Islet of Langerhans (tissue), 1 donor: Measurements from ENCODE around the gene GTF2IRD2.
"Not testable (repeated sequence)": the region's sequence is repeated elsewhere in the genome, so short reads cannot be mapped to it uniquely, and the experiment has no call there.

ENCODE experiments used
- FAIRE-seq: peaks from one replicate; lab custom pipeline; 2011; peaks lifted over from hg19 to GRCh38; lab: Jason Lieb, UNC

GTF2IRD2 gene

DNA sequence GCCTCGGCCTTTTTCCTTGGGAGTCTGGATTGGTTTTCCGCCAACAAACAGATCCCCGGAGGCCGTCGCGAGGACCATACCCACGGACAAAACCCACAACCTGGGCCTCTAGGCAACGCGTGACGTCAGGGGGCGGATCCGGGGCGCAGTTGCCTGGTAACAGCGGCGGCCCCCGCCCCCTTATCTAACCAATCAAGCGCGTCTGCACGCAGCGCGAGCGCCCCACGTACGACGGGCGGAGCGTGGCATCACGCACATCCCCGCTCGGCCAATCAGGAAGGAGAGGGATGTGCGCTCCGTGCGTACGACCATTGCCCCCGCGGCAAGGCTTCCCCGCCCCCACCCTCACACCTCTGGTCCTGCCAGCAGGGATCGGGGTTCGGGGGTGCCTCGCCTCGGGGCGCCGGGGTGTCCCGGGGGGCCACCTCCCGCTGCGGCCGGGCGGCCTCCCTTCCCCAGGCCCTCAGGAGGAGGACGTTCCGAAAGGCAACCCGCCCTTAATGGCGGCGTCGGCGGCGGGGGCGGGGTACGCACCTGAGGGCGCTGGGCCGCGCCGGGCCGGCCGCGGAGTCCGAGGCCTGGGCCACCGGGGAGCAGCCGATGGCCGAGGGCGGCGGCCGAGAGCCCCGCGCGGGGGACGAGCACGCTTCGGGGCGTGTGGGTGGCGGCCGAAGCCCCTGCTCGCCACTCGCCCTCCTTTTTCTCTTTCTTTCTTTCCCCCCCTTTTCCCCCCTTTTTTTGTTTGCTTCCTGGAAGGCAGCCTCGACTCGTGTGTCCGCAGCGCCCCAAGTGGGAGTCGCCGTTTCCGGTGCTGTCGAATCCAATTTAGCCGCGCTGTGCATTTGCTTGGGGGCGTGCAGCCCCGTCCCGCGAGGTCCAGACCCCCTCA, at the start of gene GTF2IRD2:
Gene GTF2IRD2 (minus strand): TSS at position 773 of the 889 bp plus-strand sequence. CDS start 15,227 bp downstream, outside the sequence.
- not testable (repeated sequence) for FAIRE-seq

DNA sequence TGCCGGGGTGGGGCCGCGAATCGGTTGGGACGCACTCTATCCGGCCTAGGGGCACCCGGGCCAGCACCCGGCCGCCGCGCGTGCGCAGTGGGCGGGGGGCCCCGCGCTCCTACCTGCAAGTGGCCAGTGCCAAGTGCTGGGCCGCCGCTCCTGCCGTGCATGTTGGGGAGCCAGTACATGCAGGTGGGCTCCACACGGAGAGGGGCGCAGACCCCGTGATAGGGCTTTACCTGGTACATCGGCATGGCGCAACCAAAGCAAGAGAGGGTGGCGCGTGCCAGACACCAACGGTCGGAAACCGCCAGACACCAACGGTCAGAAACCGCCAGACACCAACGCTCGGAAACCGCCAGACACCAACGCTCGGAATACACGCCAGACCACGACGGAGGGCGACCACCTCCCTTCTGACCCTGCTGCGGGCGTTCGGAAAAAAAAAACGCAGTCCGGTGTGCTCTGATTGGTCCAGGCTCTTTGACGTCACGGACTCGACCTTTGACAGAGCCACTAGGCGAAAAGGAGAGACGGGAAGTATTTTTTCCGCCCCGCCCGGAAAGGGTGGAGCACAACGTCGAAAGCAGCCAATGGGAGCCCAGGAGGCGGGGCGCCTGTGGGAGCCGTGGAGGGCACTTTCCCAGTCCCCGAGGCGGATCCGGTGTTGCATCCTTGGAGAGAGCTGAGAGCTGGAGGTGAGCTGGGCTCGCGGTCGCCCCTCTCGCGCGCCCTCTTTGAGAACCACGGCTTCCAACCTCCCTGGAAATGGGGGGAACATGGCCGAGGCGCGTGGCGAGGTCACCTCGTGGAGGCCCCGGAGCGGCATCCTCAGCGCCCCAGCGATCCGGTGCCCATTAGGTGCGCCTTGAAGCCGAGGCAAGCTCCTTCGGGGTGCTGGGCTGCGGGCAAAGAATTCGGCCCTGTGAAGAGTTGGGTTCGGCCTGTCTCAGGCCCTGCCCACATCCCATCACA, 39.0 kb upstream of the GTF2IRD2 start:
- FAIRE-seq: not testable (repeated sequence)

DNA sequence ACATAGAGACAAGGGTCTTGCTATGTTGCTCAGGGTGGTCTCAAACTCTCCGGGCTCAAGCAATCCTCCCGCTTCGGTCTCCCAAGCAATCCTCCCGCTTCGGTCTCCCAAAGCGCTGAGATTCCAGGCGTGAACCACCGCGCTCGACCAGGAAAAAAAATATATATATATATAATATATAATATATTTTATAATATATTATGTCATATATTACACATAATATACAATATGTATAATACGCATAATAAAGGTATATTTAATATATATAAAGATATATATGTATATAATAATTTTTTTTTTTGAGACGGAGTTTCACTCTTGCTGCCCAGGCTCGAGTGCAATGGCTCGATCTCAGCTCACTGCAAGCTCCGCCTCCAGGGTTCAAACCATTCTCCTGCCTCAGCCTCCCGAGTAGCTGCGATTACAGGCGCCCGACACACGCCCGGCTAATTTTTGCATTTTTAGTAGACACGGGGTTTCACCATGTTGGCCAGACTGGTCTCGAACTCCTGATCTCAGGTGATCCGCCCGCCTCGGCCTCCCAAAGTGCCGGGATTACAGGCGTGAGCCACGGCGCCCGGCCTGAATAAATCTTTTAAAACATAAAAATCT, 38.2 kb upstream of the GTF2IRD2 start:
- not testable (repeated sequence) for FAIRE-seq

DNA sequence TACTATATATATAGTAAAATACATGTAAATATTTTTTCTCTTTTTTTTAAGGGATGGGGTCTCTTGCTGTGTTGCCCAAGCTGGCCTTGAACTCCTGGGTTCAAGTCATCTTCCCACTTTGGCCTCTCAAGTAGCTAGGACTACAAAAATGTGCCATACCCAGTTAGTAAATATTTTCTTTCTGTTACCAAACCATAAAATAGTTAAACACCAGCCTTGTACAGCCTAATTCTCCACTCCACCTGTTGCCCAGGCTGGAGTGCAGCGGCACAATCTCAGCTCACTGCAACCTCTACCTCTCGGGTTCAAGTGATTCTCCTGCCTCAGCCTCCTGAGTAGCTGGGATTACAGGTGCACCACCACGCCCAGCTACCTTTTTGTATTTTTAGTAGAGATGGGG, 33.9 kb upstream of the GTF2IRD2 start:
- not testable (repeated sequence) for FAIRE-seq

DNA sequence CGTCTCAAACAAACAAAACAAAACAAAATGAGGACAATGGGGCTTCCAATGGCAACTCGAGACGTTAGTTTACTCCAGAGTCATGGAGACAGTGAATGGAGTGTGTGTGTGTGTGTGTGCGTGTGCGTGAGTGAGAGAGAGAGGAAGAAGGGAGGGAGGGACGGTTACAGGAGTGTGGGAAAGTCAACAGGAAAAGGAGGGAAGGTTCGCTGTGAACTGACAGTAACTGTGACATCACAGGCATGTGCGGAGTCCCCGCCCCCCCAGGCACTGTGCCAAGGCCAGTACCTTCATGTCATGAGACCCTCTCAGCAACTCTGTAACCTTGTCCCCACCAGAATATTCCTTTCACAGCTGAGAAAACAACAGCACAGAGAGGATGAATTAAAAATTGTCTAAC, 30.7 kb upstream of the GTF2IRD2 start:
- FAIRE-seq: not testable (repeated sequence)

DNA sequence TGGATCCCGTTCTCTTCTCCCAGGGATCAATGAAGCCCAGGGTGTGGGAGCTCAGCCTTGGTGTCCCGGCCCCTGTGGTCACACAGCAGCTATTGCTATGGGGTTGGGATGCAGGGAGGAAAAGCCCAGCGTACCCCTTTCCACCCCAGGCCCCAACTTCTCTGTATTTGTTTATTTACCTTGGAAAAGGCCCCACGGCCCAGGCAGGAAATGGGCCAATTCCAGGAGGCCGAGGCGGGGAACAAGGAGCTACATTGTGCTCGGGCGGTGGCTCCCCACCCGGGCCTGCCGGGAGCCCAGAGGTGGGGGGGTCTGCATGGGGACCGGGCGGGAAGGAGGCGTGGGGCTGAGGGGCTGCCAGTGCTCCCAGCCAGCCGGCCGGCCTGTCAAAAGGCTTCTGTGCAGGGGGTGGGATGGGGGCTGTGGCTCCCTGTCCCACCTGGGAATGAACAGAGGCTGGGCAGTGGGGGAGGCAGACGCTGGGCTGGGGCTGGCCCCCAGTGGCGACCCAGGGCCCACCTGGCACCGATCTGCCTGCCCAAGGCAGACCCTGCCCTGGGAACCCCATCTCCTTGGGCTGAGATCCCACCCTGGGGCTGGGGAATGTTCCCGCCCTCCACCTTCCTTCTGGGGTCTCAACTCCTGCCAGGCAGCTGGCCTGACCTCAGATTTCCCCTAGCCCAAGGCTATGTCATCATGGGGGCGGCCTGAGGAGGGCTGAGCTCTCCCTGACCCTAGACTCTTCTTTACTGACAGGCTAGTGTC, 23.5 kb upstream of the GTF2IRD2 start:
- FAIRE-seq: not testable (repeated sequence)

DNA sequence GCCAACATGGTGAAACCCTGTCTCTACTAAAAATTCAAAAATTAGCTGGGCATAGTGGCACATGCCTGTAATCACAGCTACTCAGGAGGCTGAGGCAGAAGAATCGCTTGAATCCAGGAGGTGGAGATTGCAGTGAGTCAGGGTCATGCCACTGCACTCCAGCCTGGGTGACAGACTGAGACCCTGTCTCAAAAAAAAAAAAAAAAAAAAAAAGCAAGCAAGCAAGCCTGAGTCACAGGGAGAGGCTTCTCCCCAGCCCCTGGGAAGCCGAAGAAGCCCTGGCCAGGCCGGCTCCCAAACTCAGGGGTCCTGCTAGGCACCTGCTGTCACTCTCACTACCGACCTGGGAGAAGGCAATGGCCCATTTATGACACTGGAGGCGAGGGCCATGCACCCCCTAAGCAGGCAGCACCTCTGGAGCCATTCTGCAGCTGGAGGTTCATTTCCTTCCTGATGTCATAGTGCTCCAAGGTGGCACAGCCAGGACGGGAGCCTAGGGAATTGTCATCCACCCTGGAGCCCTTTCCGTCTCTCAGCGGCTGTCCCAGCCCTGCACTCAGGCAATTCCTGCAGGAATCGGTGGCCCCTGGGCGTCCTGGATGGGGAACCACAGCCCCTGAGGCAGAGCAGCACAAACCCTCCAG, 22.8 kb upstream of the GTF2IRD2 start:
- FAIRE-seq: not testable (repeated sequence)

DNA sequence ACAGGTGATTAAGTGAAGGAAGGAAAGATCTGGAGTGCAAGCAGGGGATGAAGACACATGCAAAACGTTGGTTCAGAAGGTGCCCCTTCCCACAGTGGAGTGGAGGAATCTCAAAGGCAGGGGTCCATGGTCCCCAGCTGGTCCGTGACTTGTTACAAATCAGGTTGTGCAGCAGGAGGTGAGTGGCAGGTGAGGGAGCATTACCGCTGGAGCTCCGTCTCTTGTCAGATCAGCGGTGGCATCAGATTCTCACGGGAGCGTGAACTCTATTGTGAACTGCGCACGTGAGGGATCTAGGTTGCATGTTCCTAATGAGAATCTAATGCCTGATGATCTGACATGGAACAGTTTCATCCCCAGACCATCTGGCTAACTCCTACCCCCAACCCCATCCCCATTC, 21.1 kb upstream of the GTF2IRD2 start:
- FAIRE-seq: not testable (repeated sequence)

DNA sequence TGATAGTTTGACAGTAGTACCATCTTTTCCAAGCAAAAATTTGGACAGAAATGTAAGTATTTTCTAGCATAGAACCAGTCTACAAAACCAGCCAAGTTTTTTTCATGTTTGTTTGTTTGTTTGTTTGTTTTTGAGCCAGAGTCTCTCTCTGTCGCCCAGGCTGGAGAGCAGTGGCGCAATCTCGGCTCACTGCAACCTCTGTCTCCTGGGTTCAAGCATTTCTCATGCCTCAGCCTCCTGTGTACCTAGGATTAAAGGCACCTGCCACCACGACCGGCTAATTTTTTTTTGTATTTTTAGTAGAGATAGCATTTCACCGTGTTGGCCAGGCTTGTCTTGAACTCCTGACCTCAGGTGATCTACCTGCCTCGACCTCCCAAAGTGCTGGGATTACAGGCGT, 14.4 kb upstream of the GTF2IRD2 start:
- not testable (repeated sequence) for FAIRE-seq

DNA sequence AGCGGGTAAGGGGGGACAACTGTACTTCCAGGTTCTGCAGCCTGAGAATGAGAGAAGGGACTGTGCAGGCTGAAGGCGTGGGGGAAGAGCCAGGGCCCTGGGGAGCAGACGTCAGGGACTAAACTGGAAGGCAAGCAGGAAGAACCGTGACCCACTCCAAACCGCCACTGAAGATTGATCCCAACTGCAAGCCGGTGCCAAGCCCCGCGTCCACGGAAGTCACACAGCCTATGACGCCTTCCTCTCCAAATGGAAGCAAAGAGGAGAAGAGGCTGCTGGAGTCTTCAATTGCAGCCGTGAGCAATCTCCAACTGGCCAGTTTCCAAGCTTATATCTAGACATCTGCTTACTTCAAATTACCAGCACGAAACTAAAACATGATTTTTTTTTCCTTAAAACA, 1.6 kb downstream of the GTF2IRD2 start:
- FAIRE-seq: not testable (repeated sequence)

DNA sequence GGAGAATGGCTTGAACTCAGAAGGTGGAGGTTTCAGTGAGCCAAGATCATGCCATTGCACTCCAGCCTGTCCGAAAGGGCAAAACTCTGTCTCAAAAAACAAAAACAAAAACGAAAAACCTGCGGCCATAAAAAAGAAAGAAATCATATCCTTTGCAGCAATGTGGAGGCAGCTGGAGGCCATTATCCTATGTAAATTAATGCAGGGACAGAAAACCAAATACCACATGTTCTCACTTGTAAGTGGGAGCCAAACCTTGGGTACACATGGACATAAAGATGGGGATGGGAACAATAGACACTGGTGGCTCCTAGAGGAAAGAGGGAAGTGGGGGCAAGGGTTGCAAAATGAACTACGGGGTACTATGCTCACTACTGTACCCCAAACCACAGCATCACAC, 21.0 kb downstream of the GTF2IRD2 start:
- FAIRE-seq: not testable (repeated sequence)

DNA sequence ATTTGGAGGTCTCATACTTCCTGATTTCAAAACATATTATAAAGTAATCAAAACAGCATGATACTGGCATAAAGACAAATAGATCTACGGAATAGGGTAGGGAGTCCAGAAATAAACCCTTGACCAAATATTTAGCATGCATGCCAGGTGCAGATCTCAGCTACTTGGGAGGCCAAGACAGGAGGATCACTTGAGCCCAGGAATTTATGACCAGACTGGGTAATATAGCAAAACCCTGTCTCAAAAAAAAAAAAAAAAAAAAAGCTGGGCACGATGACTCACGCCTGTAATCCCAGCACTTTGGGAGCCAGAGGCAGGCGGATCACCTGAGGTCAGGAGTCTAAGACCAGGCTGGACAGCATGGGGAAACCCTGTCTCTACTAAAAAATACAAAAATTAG, 21.4 kb downstream of the GTF2IRD2 start:
- not testable (repeated sequence) for FAIRE-seq

DNA sequence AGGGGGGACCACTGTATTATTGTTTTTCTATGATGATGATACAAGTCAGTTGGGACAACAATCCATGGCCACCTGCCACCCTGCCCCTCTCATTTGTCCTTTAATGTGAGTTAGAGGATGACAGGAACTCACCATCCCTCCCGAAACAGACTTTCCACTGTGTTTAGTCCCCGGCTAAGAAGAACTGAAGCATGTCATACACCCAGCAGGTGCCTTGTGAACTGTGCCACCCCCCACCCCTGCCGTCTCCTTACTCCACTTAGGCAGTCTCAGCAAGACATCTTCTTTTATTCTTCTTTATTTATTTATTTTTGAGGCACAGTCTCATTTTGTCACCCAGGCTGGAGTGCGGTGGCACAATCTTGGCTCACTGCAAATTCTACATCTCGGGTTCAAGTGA, 30.1 kb downstream of the GTF2IRD2 start:
- FAIRE-seq: not testable (repeated sequence)

DNA sequence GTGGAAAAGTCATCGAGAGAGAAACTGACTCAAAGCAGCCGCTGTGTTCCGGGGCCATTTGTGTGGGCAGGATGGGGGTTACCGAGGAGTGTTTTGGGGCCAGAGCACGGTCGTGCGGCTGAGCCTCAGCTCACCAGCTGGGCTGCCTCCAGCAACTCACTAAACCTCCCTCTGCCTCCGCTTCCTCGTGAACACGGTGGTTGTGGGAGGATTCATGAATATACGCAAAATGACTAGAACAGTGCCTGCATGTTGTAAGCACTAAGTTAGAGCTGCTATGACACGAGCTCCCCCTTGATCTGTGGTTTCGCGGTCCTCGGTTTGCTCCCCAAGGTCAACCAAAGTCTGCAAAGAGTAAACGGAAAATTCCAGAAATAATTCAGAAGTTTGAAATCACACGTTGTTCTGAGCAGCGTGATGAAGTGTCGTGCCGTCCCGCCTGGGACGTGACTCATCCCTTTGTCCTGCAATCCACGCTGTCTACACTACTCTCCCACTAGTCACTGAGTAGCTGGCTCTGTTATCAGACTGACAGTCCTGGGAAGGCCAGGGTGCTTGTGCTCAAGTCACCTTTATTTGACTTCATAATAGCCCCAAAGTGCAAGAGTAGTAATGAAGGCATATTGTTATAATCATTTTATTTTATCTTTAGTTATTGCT, 31.1 kb downstream of the GTF2IRD2 start:
- not testable (repeated sequence) for FAIRE-seq

DNA sequence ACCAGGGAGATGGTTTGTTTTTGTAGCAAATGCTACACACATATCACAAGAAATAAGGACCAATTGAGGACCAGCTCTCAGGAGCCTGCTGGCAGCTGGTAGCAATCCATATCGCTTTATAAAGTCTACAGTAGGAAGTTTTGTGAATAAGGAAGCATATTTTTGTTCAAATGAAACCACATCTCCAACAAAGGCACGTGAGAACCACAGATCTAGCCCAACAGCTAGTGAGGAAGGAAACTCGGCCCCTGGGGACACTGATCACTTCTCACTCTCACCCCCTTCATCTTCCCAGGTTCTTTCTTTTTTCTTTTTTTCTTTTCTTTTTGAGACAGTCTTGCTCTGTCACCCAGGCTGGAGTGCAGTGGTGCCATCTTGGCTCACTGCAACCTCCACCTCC, 35.5 kb downstream of the GTF2IRD2 start:
- not testable (repeated sequence) for FAIRE-seq

DNA sequence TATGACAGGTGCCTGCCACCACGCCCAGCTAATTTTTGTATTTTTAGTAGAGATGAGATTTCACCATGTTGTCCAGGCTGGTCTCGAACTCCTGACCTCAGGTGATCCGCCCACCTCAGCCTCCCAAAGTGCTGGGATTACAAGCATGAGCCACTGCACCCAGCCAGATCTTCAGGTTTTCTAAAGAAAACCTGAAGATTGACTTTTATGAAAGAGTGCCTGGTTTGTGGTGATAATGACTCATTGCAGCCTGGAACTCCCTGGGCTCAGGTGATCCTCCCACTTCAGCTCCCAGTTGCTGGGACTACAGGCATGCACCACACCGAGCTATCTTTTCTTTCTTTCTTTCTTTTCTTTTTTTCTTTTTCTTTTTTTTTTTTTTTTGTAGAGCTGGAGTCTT, 52.8 kb downstream of the GTF2IRD2 start:
- FAIRE-seq: not testable (repeated sequence)

DNA sequence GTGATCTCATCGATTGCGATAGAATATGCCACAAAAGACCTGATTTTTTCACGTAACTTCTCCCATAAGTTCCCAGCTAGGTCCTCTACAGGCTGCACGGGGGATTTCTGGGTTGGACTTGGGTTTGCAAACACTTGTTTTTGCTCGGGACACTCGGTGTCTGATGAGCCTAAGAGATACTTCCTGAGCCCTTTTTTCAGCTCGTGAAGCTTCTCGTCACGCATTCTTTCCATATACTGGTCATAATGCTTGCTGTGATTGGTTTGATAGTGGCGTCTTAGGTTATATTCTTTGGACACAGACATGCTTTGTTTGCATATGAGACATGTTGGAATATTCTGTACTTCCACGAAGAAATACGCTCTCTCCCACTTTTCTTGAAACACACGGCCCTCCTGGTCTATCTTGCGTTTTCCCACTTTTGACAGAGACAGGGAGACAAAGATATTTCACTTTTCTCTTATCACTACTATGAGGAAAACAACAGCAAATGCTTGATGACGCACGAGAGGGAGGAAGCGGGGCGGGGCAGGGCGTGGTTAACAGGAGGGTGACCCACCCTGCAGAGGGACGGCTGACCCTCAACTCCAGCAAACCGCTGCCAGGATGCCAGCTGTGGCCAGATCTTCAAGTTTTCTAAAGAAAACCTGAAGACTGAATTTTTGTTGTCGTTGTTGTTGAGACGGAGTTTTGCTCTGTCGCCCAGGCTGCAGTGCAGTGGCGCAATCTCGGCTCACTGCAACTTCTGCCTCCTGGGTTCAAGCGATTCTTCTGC, 53.4 kb downstream of the GTF2IRD2 start:
- not testable (repeated sequence) for FAIRE-seq

DNA sequence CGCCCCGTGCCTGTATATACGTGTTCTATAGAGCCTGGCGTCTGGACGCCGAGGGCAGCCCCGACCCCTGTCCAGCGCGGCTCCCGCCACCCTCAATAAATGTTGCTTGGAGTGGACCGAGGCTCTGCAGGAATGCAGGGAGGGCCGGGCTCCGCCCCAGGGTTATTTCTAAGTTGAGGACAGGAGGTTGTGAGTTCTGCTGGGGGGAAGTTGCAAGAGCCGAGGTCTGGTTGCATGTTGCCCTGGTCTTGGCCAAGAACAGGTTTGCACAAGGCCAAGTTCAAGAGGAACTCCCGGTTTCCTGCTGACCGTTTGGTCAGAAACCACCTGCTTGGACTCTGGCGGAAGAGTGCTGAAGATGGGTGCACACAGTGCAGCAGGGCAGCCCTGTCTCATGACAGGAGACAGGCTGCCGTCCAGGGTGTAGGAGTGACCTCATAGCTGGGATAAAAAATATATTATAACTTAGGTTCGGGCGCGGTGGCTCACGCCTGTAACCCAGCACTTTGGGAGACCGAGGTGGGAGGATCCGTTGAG, 62.1 kb downstream of the GTF2IRD2 start:
- not testable (repeated sequence) for FAIRE-seq
